ENCODE data around the gene CCDC40. TPM values are rescaled to one million over a fixed set of nuclear protein-coding genes. Genes with fewer than 3 reads are reported as not detected.

CCDC40 gene
- total and polyA plus RNA-seq, 2 of the 13 experiments (the other 11 are each of a cell fraction or from before 2014, with no cell fraction given): 4.1 to 5.5 TPM

DNA sequence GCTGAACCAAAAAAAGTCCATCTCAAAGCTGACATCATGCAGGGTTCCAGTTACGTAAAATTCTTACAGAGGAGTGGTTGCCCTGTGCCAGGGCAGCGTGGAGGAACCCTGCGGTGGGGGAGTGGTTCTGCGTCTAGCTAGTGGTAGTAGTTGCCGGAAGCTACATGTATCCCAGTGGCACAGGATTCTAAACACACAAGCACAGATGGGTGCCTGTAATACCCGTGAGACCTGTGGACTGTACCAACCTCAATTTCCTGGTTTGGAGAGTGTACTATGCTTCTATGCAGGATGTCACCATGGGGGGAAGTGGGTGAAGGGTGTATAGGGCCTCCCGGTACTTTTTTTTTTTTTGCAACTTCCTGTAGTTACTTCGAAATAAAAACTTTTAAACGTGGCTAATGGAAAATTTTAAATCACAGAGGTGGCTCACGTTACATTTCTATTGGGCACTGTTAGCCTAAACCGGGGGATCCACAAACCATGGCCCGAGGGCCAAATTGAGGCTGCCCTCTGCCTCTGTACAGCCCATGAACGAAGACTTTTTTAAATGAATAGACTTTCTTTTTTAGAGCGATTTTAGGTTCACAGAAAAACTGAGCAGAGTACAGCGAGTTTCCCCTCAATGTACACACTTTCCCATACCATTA lies 39.3 kb upstream of the CCDC40 start (continued):
- TF ChIP-seq ZNF407 (CRISPR knock-in tag; IDR thresholded peaks at IDR 0.05; ENCODE audit: not compliant biosample characterization): no peak
- TF ChIP-seq, protein P1, sequence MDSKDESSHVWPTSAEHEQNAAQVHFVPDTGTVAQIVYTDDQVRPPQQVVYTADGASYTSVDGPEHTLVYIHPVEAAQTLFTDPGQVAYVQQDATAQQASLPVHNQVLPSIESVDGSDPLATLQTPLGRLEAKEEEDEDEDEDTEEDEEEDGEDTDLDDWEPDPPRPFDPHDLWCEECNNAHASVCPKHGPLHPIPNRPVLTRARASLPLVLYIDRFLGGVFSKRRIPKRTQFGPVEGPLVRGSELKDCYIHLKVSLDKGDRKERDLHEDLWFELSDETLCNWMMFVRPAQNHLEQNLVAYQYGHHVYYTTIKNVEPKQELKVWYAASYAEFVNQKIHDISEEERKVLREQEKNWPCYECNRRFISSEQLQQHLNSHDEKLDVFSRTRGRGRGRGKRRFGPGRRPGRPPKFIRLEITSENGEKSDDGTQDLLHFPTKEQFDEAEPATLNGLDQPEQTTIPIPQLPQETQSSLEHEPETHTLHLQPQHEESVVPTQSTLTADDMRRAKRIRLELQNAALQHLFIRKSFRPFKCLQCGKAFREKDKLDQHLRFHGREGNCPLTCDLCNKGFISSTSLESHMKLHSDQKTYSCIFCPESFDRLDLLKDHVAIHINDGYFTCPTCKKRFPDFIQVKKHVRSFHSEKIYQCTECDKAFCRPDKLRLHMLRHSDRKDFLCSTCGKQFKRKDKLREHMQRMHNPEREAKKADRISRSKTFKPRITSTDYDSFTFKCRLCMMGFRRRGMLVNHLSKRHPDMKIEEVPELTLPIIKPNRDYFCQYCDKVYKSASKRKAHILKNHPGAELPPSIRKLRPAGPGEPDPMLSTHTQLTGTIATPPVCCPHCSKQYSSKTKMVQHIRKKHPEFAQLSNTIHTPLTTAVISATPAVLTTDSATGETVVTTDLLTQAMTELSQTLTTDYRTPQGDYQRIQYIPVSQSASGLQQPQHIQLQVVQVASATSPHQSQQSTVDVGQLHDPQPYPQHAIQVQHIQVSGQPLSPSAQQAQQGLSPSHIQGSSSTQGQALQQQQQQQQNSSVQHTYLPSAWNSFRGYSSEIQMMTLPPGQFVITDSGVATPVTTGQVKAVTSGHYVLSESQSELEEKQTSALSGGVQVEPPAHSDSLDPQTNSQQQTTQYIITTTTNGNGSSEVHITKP (CRISPR knock-in tag; IDR thresholded peaks at IDR 0.05; ENCODE audit: low read depth): peak; percentile 72; the same call in 1 of the 2 replicates
